T-helper 2 cell (primary cell): ENCODE data around the gene CPVL.

Experiments
- DNase-seq, 5 experiments: peaks; one replicate each; pipeline versions ENCODE4 v3.0.0 to v3.0.0-alpha.2; 2012 to 2022
- total RNA-seq, 2 donors: gene quantifications; one replicate each; lab custom pipeline; 2026; lab: John Stamatoyannopoulos, UW

Gene CPVL
- total RNA-seq: 0 to 1.3 reads per million in 2 donors

DNA sequence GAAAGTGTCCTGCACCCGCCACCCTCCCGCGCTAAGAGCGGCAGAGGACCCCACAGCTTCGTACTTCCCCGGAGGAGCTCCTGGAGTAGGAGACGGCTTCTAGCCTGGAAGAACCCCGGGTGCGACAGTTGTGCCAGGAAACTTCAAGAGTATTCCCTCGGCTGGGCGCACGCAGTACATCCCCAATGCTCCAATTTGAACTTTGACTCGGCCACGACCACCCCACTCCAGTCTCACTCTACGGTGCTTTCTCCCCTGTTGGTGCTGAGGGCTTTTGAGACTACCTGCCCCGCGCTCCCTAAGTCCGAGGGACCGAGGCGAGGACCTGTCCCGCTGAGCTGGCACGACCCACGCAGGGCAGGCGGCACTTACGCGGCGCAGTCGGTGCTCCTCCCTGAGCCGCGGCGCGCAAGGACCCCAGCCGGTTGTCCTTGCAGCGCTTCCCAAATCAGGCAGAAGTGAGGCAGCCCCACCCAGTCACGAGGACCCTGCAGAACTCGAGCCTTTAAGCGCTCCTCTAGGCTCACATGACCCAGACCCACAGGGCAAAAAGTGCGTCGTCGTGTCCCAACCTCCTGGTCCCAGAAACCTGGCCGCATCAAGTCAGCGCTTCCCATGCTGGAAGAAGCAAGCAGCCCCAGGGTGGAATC lies at the start of gene CPVL:
Gene CPVL (minus strand): TSS at position 481 of the 650 bp plus-strand sequence. CDS start 25,476 bp downstream, outside the sequence.
- DNase-seq: peak in 1 of 5 experiments; percentile 19

DNA sequence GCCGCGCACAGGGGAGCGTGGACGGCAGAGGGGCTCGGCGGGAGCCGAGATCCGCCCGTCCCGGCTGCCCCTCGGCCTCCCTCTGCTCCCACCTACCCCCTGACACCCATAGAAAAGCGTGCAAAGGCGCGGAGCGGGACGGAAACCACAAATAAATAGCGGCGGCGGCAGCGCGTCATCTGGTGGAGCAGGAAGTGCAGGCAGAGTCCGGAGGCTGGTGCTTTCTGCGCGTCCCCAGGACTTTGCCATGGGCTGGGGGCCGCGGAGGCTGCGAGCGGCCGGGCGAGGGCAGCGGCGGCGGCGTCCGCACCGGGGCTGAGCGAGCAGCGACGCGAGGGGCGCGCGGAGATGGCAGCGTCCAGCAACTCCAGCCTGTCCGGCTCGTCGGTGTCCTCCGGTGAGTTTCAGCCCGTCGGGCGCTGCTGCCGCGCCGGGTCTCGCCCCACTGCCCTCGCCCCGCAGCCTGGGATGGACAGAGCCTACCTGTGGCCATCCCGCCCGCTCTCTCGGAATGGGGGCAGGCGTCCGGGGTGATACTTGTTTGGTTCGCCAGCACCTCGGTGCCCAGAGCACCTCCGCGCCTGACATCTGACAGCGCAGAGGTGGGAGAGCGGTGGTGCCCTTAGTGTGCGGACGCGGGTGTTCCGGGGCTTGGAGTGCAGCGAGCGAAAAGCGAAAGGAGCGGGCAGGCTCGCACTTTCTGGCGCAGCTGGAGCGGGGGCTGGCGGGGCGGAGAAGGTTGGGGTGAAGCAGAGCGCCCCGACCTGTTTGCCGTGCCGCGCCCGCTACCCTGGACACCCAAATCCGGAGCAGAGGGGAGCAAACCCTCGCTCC lies 48.5 kb upstream of the CPVL start, which contains the start of gene CHN2:
Gene CHN2 (plus strand): TSS at position 182 of the 834 bp plus-strand sequence.
- DNase-seq: peak; percentile 18 to 79 (median 44)

GRCh38 chr7:29194206-29194593 lies 47.9 kb upstream of the CPVL start:
- peak in 1 of 5 experiments; percentile 4 for DNase-seq

- DNase-seq: no peak
Observed at GRCh38 chr7:29193316-29194205, 47.2 kb upstream of the CPVL start.

GRCh38 chr7:29192811-29193210 lies 46.5 kb upstream of the CPVL start:
- DNase-seq: no peak

DNA sequence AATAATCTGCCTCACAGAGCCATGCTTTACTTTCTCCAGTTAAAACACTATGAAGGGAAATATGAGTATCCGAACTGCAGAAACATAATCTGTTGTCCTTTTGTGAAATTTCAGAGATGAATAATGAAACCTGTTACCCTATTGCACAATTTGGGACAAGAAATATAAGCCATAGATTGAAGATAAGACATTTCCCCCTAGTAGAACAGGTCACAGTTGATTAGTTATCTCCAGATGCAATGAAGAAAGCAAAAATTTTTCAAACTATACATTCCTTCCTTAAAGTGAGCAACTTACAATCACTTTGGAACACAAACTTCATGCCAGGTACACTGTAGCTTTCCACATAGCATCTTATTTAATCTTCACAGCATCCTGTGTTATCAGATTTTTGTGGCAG lies 46.0 kb upstream of the CPVL start:
- no peak for DNase-seq

DNA sequence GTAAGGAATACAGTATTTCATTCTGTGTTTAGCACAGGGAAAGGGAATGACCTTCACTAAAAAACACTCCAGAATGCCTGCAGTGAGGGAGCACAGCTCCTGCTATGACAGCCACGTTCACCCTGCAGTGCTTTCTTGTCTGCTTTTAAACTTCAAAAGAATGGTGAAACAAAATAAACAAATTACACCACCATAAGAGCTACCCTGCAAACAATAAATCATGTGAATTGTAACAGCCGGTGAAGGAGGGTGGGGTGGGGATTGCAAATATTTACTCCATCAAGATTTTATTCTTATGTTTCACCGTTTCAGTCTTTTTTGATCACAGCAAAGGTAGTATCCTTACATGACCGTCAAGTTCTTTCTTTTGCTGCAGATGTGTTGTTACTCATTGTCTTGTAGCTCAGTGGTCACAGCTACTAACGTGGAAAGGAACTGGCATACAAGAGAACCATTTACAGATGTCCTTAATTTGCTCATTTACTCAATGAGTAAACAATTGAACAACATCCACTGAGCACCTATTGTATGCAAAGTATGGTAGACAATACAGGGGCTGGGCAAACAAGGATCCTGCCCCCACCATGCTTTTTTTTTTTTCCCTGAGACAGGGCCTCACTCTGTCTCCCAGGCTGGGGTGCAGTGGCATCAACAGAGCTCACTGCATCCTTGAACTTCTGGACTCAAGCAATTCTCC lies 44.2 kb upstream of the CPVL start:
- no peak for DNase-seq

DNA sequence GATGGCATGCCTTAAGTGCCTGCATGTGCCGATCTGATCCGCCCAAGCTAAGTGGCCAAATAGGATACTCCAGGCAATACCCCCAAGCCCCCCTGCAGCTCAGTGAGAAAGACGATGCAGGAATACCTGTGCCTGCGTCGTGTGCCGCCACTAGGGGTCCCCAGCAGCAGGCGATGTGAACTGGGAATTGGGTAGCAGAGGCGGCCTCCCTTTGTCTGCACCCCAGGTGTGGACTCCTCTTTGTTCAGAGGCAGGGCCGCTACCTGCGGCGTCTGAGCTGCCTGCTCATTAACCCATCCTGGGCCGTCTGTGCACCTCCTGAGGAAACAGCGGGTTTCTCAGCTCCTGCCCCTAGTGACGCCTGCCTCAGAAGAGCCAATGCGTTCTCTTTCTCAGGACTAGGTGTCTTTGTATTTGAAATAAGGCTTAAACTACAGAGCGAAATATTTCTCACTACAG lies 43.4 kb upstream of the CPVL start:
- DNase-seq: peak; percentile 22 to 71 (median 39)

- DNase-seq: no peak
Observed at GRCh38 chr7:29185613-29186012, 39.3 kb upstream of the CPVL start.

DNA sequence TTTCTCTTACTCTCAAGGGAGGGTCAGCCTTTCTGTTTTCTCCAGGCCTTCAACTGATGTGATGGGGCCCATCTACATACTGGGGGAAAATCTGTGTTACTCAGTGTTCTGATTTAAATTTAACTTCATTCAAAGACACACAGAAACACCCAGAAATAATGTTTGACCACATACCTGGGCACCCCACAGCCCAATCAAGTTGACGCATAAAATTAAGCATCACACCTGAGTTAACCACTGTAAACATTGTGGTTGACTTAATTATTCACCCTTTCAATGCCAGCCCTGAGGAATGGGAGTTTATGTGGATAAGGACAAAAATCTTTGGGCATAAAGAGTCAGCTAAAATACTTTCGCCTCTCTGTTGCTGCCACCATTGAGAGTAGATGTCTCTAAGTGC lies 38.3 kb upstream of the CPVL start:
- no peak for DNase-seq

DNA sequence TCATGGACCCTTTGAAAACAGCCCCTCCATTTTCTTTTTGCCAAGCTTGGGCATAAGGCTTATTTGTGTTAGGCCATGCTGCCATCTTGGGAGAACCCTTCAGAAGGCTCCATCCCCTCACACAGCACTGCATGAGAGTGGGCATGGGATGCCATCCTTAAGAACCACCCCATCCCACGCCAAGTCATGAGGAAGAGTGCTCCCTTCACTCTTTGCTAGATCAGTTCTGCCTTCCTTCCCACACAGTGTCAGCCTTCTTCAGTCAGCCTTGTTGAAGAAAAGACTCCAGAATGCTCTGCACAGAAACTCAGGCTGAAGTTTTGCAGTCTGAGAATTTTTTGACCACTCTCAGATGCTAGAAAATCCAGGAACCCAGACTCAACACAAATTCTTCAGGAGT lies 32.8 kb upstream of the CPVL start:
- no peak for DNase-seq

DNA sequence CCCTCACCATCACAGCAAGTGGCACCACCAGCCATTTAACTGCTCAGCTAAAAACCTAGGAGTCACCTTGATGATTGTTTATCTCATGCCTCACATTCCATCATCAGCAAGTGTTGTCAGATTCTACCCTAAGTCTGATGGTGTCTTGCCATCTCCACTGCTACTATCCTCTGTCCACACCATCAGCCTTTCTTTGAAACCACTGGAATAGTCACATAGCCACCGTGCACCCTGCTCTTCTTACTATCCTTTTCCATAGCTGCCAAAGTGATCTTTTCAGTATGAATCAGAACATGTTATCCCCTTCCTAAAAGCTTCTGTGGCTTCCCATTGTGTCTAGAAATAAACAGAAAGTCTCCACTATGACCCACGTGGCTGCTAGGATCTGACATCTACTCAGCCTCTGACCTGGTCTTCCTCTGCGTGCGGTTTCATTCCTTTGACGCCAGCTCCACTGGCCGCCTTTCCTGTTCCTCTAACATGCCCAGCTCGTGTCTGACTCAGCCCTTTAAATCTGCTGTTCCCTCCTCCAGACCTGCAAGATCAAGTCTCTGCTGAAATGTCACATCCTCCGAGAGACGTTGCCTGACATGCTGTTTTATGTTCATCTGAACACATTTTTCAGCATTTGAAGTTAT lies 31.7 kb upstream of the CPVL start:
- peak in 1 of 5 experiments; percentile 30 for DNase-seq

DNA sequence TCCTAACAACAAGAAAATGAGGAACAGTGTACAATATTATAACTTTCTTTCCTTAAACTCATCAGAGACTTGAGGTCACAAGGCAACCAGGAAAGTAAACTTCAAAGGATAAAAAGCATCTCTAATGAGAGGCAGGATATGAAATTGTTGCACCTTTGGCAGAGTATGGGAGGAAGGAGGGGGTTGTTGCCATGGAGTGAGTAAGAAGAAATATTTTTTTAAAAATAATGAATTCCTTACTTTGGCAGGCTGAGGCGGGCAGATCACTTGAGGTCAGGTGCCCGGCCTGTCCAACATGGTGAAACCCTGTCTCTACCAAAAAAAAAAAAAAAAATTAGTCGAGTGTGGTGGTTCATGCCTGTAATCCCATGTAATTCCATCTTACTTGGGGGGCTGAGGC lies 27.1 kb upstream of the CPVL start:
- no peak for DNase-seq

DNA sequence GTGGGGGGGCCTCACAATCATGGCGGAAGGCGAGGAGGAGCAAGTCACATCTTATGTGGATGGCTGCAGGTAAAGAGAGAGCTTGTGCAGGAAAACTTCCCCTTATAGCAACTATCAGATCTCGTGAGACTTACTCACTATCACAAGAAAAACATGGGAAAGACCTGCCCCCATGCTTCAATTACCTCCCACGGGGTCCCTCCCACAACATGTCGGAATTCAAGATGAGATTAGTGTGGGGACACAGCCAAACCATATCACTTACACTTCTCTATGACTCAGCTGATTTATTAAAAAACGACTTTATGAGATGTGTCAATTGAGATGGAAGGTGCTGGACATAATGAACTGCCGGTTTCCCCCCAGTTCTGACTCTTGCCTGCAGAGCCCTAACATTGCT lies 24.4 kb upstream of the CPVL start:
- DNase-seq: no peak

DNA sequence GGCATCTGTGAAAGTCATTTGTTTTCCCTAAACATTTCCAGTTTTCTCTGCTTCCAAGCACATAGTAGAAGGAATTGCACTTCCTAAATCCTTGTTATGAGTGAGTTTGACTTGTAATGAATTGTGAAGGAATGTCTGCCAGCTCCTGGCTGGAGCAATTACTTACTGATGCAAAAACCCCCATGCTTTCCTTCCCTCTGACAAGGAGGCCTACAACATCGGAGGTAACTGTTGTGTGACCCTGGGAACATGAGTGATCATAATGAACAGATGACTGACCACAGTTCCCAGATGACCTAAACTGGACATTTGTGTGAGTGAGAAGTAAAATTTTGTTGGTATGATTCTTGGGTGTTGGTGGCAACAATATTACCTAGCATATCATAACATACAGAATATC lies 21.4 kb upstream of the CPVL start:
- no peak for DNase-seq

GRCh38 chr7:29163854-29164253 lies 17.5 kb upstream of the CPVL start:
- DNase-seq: no peak

- no peak for DNase-seq
Observed at GRCh38 chr7:29162577-29162976, 16.2 kb upstream of the CPVL start.

- no peak for DNase-seq
Observed at GRCh38 chr7:29161231-29161630, 14.9 kb upstream of the CPVL start.

DNA sequence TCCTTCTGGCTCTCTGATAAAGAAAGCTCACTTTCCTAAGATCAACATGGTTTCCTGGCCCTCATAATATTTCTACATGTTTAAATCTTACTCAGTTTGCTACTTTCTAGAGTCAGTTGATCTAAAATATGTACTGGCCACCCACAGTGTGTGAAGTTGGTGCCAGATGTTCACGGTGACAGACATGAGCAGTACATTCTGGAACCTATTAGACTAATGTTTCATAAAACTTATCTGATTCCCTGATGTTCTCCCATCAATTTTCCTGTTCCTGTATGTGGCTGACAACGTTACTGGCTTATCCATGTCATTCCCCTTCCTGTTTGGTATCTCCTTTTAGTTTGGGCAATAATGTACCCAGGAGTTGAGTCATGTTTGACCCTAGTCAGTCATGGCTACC lies 13.7 kb upstream of the CPVL start:
- no peak for DNase-seq

- DNase-seq: no peak
Observed at GRCh38 chr7:29158795-29159423, 12.6 kb upstream of the CPVL start.

- peak in 2 of 5 experiments; percentile 31 to 84 for DNase-seq
Observed at GRCh38 chr7:29156907-29157452, 10.6 kb upstream of the CPVL start.
